ENCODE data around the gene SRSF8.
A peak's percentile ranks its signal among the peaks of the same experiment; 100 is the strongest.

The SRSF8 gene

GRCh38 chr11:95070471-95070870 lies 3.8 kb downstream of the SRSF8 start:
- DNase-seq = no peak

GRCh38 chr11:95072948-95073347 lies 6.2 kb downstream of the SRSF8 start:
- no peak for DNase-seq

- no peak for DNase-seq
These were observed 8.3 kb downstream of the SRSF8 start for GRCh38 chr11:95074792-95075563.

GRCh38 chr11:95076416-95076815 lies 9.7 kb downstream of the SRSF8 start:
- no peak for DNase-seq

- DNase-seq = no peak
These were observed 10.3 kb downstream of the SRSF8 start for GRCh38 chr11:95076981-95077380.

- no peak for DNase-seq
These were observed 11.8 kb downstream of the SRSF8 start for GRCh38 chr11:95078526-95078925.

- DNase-seq = no peak
These were observed 14.3 kb downstream of the SRSF8 start for GRCh38 chr11:95081010-95081409.

GRCh38 chr11:95081412-95081811 lies 14.7 kb downstream of the SRSF8 start:
- DNase-seq = no peak

- no peak for DNase-seq
These were observed 15.9 kb downstream of the SRSF8 start for GRCh38 chr11:95082576-95083001.

- DNase-seq = peak; percentile 74
These were observed 17.8 kb downstream of the SRSF8 start for GRCh38 chr11:95084509-95084908.

- no peak for DNase-seq
These were observed 18.5 kb downstream of the SRSF8 start for GRCh38 chr11:95085117-95085816.

GRCh38 chr11:95086151-95086550 lies 19.4 kb downstream of the SRSF8 start:
- no peak for DNase-seq

- DNase-seq = no peak
These were observed 20.3 kb downstream of the SRSF8 start for GRCh38 chr11:95086836-95087570.

GRCh38 chr11:95088946-95089619 lies 22.4 kb downstream of the SRSF8 start:
- DNase-seq = peak; percentile 23

GRCh38 chr11:95089620-95090542 lies 23.2 kb downstream of the SRSF8 start, which contains the start of gene ENDOD1:
ENDOD1 (plus strand) TSS chr11:95089846; CDS start chr11:95089928, 82 bp downstream.
- DNase-seq = peak; percentile 88

- DNase-seq = no peak
These were observed 25.0 kb downstream of the SRSF8 start for GRCh38 chr11:95091663-95092180.

GRCh38 chr11:95092549-95093324 lies 26.0 kb downstream of the SRSF8 start:
- DNase-seq = peak; percentile 63

- no peak for DNase-seq
These were observed 26.8 kb downstream of the SRSF8 start for GRCh38 chr11:95093548-95093947.

- DNase-seq = no peak
These were observed 29.3 kb downstream of the SRSF8 start for GRCh38 chr11:95095858-95096587.

- no peak for DNase-seq
These were observed 30.5 kb downstream of the SRSF8 start for GRCh38 chr11:95097209-95097608.
